GM12872 (cell line): ENCODE results near the gene FARS2.

ENCODE experiments used
- TF ChIP-seq, protein P1 (sequence below): IDR thresholded peaks from 3 replicates; pipeline ENCODE4 v1.5.1; 2011; ENCODE audit warnings: low read depth, mild to moderate bottlenecking, low read length, moderate library complexity; ENCODE audit not compliant: insufficient read depth

FARS2 gene

DNA sequence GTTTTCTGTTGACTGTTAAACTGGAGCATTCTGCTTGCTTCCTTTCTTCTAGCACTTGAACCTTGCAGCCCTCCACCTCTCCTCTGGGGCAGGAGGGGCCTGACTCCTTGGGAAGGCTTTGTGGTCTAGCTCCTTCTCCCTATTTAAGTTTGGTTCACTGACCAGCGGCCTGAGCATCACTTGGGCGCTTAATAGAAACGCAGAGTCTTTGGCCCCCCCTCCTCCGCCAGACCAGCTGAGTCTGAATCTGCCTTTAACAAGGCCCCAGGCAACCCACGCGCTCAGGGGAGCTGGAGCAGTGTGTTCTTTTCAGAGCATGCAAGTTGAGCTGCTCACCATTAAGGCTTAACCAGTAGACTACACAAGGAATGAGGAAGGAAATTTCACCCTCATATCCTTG is 519.7 kb downstream of the FARS2 start:
- TF ChIP-seq, protein P1, sequence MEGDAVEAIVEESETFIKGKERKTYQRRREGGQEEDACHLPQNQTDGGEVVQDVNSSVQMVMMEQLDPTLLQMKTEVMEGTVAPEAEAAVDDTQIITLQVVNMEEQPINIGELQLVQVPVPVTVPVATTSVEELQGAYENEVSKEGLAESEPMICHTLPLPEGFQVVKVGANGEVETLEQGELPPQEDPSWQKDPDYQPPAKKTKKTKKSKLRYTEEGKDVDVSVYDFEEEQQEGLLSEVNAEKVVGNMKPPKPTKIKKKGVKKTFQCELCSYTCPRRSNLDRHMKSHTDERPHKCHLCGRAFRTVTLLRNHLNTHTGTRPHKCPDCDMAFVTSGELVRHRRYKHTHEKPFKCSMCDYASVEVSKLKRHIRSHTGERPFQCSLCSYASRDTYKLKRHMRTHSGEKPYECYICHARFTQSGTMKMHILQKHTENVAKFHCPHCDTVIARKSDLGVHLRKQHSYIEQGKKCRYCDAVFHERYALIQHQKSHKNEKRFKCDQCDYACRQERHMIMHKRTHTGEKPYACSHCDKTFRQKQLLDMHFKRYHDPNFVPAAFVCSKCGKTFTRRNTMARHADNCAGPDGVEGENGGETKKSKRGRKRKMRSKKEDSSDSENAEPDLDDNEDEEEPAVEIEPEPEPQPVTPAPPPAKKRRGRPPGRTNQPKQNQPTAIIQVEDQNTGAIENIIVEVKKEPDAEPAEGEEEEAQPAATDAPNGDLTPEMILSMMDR: no peak

DNA sequence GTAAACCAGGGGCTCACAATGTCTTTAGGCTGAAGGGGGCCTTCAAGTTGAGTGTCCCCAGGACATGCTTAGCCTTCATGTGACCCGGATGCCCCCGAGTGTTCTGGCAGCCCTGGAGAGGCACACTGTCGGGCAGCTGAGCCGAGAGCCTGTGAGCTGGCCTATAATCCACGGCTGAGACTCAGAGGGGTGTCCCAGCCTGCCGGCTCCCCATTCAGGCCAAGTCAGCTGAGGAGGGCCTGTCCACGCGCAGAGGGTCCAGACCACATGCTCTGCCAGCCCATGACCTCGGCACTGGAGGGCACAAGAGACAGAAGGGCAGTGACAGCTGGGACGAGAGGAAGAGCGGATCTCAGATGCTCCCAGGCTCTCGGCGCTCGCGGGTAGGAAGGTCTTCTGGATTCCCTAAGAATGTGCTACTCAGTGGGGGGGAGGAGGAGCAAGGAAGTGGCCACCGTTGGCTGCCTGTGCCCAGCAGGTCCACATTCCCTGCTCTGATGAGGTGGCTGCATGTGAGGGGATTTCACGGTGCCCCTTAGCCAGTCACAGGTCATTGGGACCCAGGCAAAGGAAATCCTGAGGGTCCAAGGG is 520.7 kb downstream of the FARS2 start:
- TF ChIP-seq, protein P1: no peak

DNA sequence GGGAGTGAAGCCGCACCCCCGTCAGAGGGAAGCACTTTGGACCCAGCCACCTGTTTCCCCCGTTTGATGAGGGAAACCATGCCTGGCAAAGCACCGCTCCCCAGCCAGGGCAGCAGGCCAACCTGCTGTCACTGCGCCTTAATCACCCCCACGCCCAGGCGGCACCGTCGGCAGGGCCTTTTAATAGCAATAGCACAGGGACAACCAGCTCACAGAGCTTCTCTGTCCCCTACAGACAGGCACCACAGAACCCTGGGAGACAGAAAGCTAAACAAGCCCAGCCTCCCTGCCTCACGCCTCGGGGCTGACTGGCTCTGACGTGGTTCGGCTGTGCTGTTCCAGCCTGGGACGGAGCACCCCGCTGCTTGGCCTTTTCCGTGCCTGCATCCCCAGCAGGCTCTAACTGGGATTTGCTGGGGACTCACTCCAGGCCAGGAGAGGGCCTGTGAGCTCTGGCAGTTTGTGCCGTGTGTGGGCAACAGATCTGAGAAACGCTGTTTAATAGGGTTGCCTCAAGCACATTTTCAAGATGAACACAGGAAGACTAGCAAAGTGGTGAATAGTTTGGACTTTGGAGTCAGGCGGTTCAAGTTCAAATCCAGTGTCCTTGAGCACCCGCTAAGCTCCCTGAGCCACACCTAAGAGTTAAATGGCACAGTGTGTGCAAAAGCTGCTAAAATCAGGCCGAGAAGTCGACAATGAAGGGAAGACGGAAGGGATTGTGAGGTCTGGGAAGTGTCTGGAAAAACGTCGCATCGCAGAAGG is 521.7 kb downstream of the FARS2 start:
- TF ChIP-seq, protein P1: no peak

DNA sequence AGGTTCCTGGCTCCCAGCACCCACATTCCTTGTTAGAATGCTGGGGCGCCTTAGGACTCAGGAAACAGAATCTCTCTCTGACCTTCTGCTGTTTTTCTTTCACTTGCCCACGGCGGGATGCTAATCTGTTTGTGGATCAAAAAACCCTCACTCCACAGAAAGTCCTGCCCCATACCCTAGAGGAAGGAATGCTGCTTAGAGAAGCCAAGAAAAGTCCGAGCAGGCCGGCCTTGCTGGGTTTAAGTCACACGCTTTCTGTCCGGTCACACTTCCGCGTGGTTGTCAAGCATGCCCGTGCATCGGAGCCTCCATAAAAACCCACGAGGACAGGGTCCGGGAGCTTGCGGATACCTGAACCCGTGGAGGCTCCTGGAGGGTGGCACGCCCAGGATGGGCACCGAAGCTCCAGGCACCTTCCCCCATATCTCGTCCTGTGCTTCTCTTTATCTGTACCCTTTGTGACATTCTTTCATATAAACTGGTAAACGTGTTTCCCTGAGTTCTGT is 522.3 kb downstream of the FARS2 start:
- TF ChIP-seq, protein P1: no peak

DNA sequence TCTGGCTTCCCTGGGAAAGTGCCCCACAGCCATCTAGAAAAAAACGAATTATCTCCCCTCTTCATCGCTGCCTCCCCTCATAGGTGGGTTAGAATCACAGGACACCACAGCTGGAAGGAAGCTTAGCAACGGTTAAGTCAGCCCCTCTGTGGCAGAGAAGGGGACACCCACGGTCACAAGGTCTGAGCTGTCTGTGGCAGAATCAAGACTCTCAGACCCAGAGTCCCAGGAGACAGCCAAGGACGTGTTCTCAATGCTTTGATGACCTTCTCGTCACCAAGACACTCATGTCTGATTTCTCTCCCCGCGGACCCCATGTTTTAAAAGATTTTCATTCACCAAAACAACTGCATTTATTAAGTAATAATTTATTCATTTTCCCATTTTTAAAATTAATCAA is 523.9 kb downstream of the FARS2 start:
- TF ChIP-seq, protein P1: no peak

DNA sequence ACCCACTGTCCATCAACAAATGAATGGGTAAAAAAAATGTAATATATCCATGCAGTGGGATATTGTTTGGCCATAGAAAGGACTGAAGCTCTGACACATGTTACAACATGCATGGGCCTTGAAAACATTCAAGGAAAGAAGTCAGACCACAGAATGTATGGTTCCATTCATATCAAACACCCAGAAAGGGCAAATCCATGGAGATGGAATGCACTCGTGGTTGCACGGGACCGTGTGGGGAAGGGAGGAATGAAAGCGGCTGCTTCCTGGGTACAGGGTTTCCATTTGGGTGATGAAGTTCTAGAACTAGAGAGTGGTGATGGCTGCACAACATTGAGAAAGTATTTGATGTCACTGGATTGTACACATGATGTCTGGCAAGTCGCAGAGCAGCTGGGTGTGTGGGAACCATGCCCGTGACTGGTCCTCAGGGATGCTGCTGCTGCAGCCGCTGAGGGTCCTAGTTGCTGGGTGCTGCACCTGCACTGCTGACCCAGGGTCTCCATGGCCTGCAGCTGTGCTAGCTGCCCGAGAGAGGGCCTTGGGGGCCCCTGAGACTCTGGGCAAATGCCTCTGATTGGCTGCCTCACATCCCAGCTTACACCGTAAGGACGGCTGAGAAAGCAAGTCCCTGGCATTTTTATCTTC is 525.1 kb downstream of the FARS2 start:
- TF ChIP-seq, protein P1: no peak

DNA sequence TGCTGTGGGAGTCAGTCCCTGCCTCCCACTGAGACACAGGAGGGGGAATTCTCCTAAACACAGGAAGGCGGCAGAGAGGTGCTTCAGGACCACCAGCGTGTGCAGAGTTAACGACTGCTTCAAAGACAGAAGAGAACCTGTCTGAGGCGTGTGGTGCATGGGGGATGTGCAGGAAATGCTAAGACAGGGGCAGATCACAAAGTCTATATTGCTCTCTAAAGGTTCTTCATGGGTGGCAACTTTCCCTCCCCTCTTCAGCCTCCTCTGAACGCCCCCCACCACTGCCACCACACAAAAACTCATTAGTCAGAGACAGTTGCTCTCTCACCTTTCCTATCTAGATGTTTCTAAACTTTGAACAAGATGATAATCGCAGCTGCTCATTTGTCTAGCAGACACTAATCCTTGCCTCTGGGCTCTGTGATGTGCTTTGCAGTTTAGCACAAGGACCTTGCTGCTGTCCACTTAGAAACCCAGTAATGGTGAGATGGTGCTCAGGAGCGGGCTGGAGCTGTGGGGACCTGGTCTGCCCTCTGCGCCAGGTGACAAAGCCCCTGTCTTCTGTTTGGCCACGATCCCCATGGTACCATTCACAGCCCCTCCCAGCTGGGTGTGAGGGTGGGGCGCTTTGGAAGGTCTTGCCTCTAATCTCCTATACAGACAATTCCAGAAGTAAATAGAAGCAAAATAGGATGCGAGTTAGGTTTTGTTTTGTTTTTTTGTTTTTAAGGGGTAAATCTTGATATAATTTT is 525.8 kb downstream of the FARS2 start:
- TF ChIP-seq, protein P1: no peak
